AG09309 (cell line): ENCODE data around the gene ATF4.

Experiments
- DNase-seq: peaks from one replicate; pipeline ENCODE4 v3.0.0-alpha.2; 2010; ENCODE audit warnings: low read depth
- H3K4me3 ChIP-seq: 2 replicates; pipeline ENCODE4 v1.5.1; 2011; ENCODE audit warnings: mild to moderate bottlenecking, low read depth, low read length, moderate library complexity; ENCODE audit not compliant: control insufficient read depth
- CTCF ChIP-seq: IDR thresholded peaks from 2 replicates; pipeline ENCODE4 v1.5.1; 2011; ENCODE audit warnings: mild to moderate bottlenecking, low read depth, low read length, inconsistent platforms; ENCODE audit not compliant: insufficient read depth, control insufficient read depth; ENCODE audit errors: missing control alignments

Gene ATF4

GRCh38 chr22:39567135-39567946 lies 47.0 kb downstream of the ATF4 start:
- H3K4me3 ChIP-seq, result no peak overlapping the region
- TF ChIP-seq CTCF, result no peak
- no peak for DNase-seq

- H3K4me3 ChIP-seq, result no peak overlapping the region
- no peak for TF ChIP-seq CTCF
- no peak for DNase-seq
Observed at GRCh38 chr22:39568278-39568981, 48.1 kb downstream of the ATF4 start.

GRCh38 chr22:39569066-39569465 lies 48.7 kb downstream of the ATF4 start:
- no peak for TF ChIP-seq CTCF
- DNase-seq, result no peak
- H3K4me3 ChIP-seq, result no peak overlapping the region

GRCh38 chr22:39570226-39570625 lies 49.9 kb downstream of the ATF4 start:
- no peak for DNase-seq
- TF ChIP-seq CTCF, result no peak
- H3K4me3 ChIP-seq, result no peak overlapping the region

GRCh38 chr22:39570665-39571064 lies 50.3 kb downstream of the ATF4 start, which contains the start of gene CACNA1I:
Gene CACNA1I (plus strand): TSS chr22:39570753. CDS start chr22:39570753, 0 bp downstream.
- no peak within 1 kb of the TSS for H3K4me3 ChIP-seq
- no peak for TF ChIP-seq CTCF
- DNase-seq, result no peak

GRCh38 chr22:39571538-39571937 lies 51.2 kb downstream of the ATF4 start:
- DNase-seq, result no peak
- no peak overlapping the region for H3K4me3 ChIP-seq
- no peak for TF ChIP-seq CTCF
